ENCODE data around the gene DDIT4L.
"Not testable (repeated sequence)": the region's sequence is repeated elsewhere in the genome, so short reads cannot be mapped to it uniquely, and the experiment has no call there.

DDIT4L gene

GRCh38 chr4:100165809-100166208, 24.5 kb downstream of the DDIT4L start:
- DNase-seq: no peak

- DNase-seq: no peak
These were observed 25.2 kb downstream of the DDIT4L start for GRCh38 chr4:100164808-100165760.

- no peak for DNase-seq
These were observed 28.1 kb downstream of the DDIT4L start for GRCh38 chr4:100162027-100162685.

GRCh38 chr4:100149190-100149589, 41.1 kb downstream of the DDIT4L start:
- DNase-seq: no peak

- DNase-seq: no peak
These were observed 42.6 kb downstream of the DDIT4L start for GRCh38 chr4:100147684-100148083.

- DNase-seq: no peak
These were observed 43.1 kb downstream of the DDIT4L start for GRCh38 chr4:100147198-100147597.

GRCh38 chr4:100146756-100147155, 43.5 kb downstream of the DDIT4L start:
- no peak for DNase-seq

DNA sequence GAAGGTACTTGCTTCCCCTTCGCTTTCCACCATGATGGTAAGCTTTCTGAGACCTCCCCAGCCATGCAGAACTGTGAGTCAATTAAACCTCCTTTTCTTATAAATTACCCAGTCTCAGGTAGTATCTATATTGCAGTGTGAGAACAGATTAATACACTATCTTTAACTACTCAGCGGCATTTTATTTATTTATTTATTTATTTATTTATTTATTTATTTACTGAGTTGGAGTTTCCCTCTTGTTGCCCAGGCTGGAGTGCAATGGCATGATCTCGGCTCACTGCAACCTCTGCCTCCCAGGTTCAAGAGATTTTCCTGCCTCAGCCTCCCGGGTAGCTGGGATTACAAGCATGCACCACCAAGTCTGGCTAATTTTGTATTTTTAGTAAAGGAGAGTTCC, 52.9 kb downstream of the DDIT4L start:
- not testable (repeated sequence) for DNase-seq
